ENCODE measurements around the gene ANKRD28.
"Not testable (repeated sequence)": the region's sequence is repeated elsewhere in the genome, so short reads cannot be mapped to it uniquely, and the experiment has no call there.

The ANKRD28 gene

DNA sequence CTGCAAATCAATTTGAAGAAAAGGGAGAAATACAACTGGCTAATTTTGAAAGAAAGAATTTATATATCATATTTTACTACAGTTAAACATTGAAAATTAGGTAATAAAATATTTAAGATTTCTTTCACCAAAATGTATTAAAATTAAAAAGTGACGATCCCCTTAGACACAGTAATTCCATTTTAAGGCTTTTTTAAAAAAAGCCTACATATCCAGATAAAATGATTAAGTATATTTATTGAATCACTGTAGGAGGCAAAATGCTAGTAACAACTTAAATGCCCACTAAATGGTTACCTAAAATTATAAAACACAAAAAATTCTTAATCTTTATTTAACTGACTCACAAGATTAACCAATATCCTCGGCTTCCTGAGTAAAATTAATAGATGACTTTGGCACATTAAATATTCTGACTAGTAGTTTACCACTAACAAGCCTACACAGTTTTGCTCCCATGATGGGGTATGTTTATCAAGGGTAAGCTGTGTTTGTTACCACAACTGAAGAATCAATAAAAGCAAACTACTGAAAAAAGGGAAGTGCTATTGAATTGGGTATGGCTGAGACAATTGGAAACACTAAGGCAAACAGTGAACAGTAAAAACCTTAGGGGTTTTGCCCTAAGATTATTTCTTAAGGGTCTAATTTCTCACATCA, 28.4 kb downstream of the ANKRD28 start:
- DNase-seq, result no peak

DNA sequence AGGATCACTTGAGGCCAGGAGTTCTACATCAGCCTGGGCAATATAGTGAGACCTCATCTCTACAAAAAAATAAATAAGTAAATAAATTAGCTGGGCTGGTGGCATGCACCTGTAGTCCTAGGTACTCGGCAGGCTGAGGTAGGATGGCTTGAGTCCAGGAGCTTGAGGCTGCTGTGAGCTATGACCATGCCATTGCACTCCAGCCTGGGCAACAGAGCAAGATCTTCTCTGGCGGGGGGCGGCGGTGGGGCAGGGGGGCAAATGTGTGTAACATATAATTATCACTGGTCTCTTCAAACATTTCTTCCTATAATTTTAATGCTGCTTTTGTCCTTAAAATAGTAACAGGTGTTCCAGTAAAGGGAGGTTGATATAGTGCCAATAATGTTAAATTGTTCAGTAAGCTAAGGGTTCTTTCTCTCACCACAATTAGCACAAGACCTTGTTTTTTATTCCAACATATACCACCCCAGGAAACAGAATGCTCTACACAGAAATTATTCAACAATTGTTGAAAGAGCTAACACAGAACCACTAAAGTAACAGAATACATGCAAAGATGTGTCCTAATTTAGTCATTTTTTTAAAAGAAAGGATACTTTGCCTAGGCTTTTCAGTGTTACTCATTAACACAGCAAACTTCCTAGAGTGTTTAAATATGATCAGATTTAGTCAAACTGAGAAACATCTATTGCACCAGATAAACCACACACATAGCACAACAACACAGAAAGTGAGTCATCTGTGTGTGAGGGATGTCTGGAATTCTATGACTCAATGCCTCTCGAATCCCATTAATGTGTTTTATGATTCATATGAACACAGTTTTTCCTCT, 29.1 kb downstream of the ANKRD28 start:
- DNase-seq, result no peak

GRCh38 chr3:15766406-15766805, 31.4 kb downstream of the ANKRD28 start:
- no peak for DNase-seq

- DNase-seq, result no peak
These were observed 39.5 kb downstream of the ANKRD28 start for GRCh38 chr3:15758295-15758694.

DNA sequence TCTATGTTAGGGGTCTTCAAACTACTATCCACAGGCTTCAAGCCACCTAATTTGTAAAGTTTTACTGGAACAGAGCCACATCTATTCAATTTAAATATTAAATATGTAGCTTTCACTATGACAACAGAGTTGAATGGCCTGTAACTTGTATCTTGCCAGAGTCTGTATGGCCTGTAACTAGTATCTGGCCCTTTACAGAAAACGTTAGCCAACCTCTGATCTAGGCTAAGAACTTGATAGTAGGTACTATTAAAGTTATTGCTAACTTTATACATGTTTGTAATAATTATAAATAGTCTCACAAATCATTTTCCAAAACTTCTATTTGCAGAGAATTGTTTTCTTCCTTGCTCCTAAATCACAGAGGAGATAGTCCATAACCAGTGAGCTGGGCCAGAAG, 40.0 kb downstream of the ANKRD28 start:
- DNase-seq, result no peak

DNA sequence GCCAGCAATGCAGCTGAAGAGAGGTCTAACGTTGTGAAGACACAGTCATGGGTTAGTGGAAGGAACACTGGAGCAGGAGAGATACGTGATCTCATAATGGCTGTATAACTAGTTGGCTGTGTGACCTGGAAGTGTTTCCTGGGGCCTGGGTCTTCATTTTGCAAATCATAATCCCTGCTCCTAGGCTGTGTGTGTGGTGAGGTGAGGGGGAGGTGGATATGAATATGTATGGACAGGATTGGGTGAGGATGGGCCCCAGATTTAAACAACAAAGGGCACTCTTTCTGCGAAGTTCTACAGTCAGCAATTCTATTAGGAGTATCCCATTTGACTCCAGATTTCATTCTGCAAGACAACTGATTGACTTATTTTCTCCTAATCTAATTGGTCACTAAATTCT, 41.3 kb downstream of the ANKRD28 start:
- DNase-seq, result no peak

GRCh38 chr3:15755780-15756179, 42.0 kb downstream of the ANKRD28 start:
- DNase-seq, result no peak

DNA sequence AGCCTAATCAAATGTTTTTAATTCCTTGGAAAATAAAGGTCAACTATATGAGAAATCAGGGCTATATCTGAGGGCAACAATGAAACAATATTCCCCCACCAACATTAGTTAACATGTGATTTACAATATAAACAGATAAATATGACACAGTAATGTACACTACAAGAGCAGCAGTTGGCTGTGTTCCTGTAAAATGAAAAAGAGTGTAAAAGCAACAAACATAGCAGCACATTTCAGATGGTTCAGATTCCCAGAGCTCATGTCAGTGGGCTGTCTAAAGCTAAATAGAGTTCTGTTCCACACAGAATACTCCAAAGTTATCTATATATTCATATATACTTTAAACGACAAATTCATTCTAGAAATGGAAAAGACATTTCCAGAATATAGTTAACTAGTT, 42.6 kb downstream of the ANKRD28 start:
- DNase-seq, result no peak

DNA sequence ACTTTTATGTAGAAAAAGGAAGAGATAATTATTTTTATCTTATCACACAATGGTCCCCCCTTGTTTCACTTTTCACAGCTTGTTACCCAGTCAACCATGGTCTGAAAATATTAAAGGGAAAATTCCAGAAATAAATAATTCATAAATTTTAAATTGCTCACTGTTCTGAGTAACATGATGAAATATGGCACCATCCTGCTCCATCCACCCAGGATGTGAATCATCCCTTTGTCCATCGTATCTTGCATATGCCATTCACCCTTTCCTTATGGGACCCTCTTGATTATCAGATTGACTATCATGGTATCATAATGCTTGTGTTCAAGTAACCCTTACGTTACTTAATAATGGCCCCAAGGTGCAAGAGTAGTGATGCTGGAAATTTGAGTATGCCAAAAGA, 43.7 kb downstream of the ANKRD28 start:
- DNase-seq, result no peak

DNA sequence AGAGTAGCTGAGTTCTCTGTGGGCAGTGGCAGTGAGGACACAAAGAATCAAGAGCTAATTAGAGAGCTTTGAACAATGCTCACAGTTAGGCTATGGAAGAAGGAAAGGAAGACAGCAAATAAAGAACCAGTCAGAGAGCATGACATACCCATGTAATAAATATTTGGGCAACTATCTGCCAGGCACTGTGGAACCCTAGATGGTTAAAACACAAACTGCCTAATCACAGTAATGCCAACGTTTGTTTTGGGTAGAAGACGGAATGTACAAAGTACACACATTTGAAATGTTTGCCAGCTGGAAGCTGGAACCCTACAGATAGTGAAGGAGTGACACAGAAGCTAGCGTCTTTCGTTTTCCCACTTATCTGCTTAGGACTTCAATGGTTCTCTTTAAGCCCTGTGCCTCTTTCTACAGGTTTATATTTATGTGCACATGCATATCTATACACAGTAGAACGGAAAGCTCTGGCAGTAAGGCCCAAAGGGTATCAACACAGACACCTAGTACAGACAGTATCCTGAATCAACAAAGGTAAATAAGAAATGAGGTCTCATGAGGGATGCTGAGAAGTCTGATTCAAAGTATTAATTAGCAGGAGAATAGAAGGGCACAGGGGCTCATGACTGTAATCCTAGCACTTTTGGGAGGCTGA, 44.6 kb downstream of the ANKRD28 start:
- no peak for DNase-seq

DNA sequence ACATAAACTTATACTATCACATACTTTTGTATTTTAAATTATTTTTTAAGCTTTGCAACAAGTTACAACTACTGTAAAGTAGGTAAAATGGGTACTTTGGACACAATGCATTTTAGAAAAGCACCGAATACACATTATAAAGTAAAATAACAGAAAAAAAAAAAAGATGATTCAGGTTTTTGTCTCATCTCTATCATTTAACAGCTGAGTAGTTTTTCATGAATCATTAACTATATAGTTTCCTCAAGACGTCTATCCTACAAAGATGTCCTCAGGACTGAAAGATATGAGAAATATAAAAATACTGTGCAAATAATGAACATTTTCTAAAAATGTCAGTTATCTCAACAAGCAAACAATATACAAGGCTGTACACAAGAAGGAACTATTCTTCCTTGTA, 46.9 kb downstream of the ANKRD28 start:
- DNase-seq, result no peak

GRCh38 chr3:15750143-15750542, 47.6 kb downstream of the ANKRD28 start:
- DNase-seq, result no peak

DNA sequence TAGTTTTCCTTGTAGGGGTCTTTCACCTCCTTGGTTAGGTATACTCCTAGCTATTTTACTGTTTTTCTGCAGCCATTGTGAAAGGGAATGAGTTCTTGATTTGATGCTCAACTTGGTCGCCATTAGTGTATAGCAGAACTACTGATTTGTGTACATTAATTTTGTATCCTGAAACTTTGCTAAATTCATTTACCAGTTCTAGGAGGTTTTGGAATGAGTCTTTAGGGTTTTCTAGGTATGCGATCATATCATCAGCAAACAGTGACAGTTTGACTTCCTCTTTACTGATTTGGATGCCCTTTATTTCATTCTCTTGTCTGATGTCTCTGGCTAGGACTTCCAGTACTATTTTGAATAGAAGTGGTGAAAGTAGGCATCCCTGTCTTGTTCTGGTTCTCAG, 51.9 kb downstream of the ANKRD28 start:
- DNase-seq, result not testable (repeated sequence)

DNA sequence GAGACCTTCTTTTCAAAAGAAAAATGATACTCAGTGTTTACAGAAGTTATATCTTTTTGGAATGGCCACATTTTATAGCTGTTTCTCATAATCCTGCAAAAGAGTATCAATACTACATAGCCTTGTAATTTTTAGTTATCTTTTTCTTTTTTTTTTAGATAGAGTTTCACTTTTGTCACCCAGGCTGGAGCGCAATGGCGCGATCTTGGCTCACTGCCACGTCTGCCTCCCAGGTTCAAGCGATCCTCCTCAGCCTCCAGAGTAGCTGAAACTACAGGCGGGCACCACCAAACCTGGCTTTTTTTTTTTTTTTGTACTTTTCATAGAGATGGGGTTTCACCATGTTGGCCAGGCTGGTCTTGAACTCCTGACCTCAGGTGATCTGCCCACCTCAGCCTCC, 53.6 kb downstream of the ANKRD28 start:
- no peak for DNase-seq

DNA sequence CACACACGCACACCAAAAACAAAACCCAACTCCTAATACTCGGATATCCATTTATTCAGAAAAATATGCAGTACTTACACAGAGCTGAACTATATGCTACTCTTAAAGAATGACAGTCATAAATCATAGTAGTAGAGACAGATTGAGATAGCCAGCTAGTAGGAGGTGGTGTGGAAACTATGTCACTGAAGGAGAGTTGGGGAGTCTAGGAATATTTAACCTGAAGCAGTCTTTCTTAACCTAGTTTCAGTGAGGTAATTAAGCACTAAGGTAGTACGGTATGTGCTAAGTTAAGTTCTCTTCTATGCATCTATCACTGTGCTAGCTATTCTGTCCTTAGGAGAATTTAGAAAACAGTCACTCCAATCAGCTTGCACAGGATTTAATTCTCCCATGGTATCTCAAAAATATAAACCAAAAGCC, 54.2 kb downstream of the ANKRD28 start:
- DNase-seq, result no peak

GRCh38 chr3:15742236-15742635, 55.5 kb downstream of the ANKRD28 start:
- not testable (repeated sequence) for DNase-seq

DNA sequence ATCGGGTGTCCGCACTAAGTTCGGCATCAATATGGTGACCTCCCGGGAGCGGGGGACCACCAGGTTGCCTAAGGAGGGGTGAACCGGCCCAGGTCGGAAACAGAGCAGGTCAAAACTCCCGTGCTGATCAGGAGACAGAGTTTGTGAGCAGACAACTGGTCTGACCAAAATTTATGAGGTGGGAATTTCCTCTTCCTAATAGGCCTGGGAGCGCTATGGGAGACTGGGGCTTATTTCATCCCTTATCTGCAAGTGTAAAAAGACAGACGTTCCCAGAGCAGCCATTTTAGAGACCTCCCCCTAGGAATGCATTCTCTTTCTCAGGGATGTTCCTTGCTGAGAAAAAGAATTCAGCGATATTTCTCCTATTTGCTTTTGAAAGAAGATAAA, 59.2 kb downstream of the ANKRD28 start:
- not testable (repeated sequence) for DNase-seq

GRCh38 chr3:15731024-15731423, 66.8 kb downstream of the ANKRD28 start:
- no peak for DNase-seq

GRCh38 chr3:15728766-15729165, 69.0 kb downstream of the ANKRD28 start:
- no peak for DNase-seq

GRCh38 chr3:15726881-15727280, 70.9 kb downstream of the ANKRD28 start:
- DNase-seq, result no peak

- no peak for DNase-seq
These were observed 71.7 kb downstream of the ANKRD28 start for GRCh38 chr3:15726043-15726442.

GRCh38 chr3:15724446-15724845, 73.3 kb downstream of the ANKRD28 start:
- DNase-seq, result no peak

DNA sequence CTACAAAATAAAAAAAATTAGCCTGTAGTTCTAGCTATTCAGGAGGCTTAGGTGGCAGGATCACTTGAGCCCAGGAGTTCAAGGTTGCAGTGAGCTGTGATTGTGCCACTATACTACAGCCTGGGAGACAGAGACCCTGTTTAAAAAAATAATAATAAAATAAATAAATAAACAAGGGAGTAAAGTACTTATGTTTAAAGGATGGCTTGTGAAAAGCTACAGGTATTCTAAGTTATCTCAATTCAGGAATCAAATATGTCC, 74.2 kb downstream of the ANKRD28 start:
- no peak for DNase-seq

GRCh38 chr3:15722877-15723623, 74.7 kb downstream of the ANKRD28 start:
- DNase-seq, result no peak

Data from activated T-cell treated with anti-CD3 and anti-CD28 coated beads, Interleukin-2, amount 50 U/mL, for 1 hour (primary cell).